Memory B cell (primary cell): ENCODE measurements around the gene ZMIZ1.

ENCODE experiments used
- ATAC-seq: fragments of 150-1000 bp; cut with Tn5 transposase; 2 replicates; pipeline ENCODE4 v1.10.0; 2021; ENCODE audit warnings: low read depth, mild to moderate bottlenecking, moderate library complexity
- DNase-seq, 2 donors: peaks; one replicate each; pipeline ENCODE4 v3.0.0; 2022; ENCODE audit warnings: low spot score in 2 of 2
- H3K27ac Mint-ChIP-seq: one replicate; pipeline ENCODE4 v1.8.0; 2022; ENCODE audit warnings: mild to moderate bottlenecking, moderate library complexity, mixed read lengths
- H3K27me3 Mint-ChIP-seq: one replicate; pipeline ENCODE4 v1.8.0; 2022; ENCODE audit warnings: mixed read lengths
- H3K36me3 Mint-ChIP-seq: one replicate; pipeline ENCODE4 v1.8.0; 2022; ENCODE audit warnings: mild to moderate bottlenecking, mixed read lengths
- H3K4me1 Mint-ChIP-seq: one replicate; pipeline ENCODE4 v1.8.0; 2022; ENCODE audit warnings: mixed read lengths
- H3K4me3 Mint-ChIP-seq: one replicate; pipeline ENCODE4 v1.8.0; 2022; ENCODE audit warnings: mild to moderate bottlenecking, moderate library complexity, mixed read lengths
- H3K9me3 Mint-ChIP-seq: one replicate; pipeline ENCODE4 v1.8.0; 2022; ENCODE audit warnings: mixed read lengths

The ZMIZ1 gene

DNA sequence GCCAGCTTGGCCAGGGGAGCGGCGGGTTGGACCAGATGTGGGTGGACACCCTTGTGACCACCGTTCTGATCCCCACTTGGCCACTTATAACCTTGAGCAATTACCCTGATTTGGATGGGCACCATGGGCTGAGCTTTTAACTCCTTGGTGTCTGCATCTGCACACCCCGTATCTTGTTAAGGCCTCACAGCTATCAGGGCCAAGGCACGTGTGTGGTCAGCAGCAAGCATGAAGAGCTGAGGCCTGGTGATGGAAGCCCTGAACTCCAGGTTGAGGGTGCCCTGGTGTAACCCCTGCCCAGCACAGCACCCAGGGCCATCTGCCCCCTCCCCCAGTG is 89.2 kb downstream of the ZMIZ1 start:
- DNase-seq (no peak), ATAC-seq (no peak)
- H3K36me3 Mint-ChIP-seq: no peaks in the 10 kb centered on the region
- no peak overlapping the region for H3K27ac Mint-ChIP-seq
- H3K4me1 Mint-ChIP-seq: no peaks in the 10 kb centered on the region
- no peak overlapping the region for H3K4me3 Mint-ChIP-seq
- peaks cover 5% of the 10 kb centered on the region for H3K27me3 Mint-ChIP-seq
- H3K9me3 Mint-ChIP-seq: no peaks in the 10 kb centered on the region

DNA sequence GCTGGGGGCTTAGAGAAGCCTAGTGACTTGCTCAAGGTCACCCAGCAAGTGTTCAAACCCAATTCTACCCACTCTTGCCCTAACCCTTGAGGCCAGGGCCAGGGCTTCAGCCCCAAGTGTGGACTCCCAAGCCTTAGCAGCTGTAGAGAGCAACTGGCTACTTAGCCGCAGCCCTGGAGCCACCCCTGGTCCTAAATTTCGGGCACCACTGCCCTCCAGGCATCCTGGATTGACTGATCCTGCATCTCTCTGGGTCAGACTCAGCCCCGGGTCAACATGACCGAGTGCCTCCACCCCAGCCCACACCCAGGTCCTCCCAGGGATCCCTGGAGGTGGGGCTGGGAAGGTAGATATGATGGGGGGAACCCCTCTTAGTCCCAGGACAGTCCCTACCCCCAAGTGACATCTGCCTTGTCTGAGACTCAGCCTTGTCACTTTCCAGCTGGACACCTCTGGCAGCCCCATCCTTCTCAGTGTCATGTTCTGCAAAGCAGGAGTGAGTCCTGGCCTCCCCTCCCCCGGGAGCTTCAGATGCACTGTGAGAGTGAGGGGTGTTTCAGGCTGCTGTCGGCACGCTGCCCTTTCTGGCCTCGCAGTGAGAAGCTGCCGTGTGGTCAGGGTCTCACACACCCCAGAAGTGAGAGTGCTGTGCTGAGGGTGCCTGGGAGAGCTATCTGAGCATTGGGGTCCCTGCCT is 89.8 kb downstream of the ZMIZ1 start:
- H3K4me1 Mint-ChIP-seq: no peaks in the 10 kb centered on the region
- H3K36me3 Mint-ChIP-seq: no peaks in the 10 kb centered on the region
- no peak overlapping the region for H3K4me3 Mint-ChIP-seq
- peaks cover 5% of the 10 kb centered on the region for H3K27me3 Mint-ChIP-seq
- no peak overlapping the region for H3K27ac Mint-ChIP-seq
- DNase-seq: no peak
- ATAC-seq: no peak
- H3K9me3 Mint-ChIP-seq: no peaks in the 10 kb centered on the region

DNA sequence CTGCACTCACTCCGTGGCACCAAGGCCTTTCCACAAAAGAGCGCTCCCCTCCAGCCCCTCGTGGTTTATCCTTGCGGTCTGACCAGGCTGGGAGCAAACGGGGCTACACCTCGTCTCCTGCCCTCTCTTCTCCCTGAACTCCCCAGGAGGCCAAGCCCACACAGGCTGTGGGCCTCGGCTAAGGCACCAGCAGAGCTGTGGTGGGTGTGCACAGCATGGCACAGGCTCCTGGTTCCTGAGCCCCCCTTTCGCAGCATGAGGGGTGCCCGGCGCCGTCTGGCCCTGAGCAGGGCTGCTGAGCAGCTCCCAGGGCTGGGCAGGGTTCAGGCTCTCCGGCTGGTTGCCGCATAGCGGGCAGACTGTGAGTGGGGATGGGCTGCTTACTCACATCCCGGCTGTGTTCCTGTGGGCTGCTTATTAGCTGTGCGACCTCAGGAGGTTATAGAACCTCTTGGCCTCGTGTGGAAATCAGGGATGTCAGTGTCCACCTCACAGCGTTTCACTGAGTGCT is 90.4 kb downstream of the ZMIZ1 start:
- Mint-ChIP-seq H3K36me3 (no peaks in the 10 kb centered on the region), H3K9me3 (no peaks in the 10 kb centered on the region), H3K4me3 (no peak overlapping the region), H3K27ac (no peak overlapping the region), H3K4me1 (peaks cover 2% of the 10 kb centered on the region), H3K27me3 (peaks cover 5% of the 10 kb centered on the region)
- ATAC-seq (no peak), DNase-seq (no peak)

DNA sequence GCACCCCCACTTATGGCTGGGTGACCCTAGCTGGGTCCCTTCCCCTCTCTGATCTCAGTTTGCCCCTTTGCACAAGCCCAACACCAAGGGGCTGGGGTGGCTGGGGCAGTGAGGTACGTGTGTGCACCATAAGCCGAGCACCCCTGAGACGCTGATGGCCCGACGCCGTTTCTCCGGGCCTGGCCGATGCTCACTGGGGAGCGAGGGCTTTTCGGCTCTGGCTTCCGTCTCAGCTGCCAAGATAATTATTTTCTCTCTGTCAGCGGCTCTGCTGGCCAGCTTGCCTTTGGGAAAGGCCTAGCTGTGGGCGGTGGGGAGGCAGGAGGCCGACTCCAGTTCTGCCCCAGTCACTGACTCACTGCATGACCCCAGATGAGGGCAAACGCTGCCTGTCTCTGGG is 91.0 kb downstream of the ZMIZ1 start:
- Mint-ChIP-seq H3K27me3 (peaks cover 5% of the 10 kb centered on the region), H3K27ac (no peak overlapping the region), H3K9me3 (no peaks in the 10 kb centered on the region), H3K4me3 (no peak overlapping the region), H3K4me1 (peaks cover 4% of the 10 kb centered on the region), H3K36me3 (no peaks in the 10 kb centered on the region)
- ATAC-seq (no peak), DNase-seq (no peak)

DNA sequence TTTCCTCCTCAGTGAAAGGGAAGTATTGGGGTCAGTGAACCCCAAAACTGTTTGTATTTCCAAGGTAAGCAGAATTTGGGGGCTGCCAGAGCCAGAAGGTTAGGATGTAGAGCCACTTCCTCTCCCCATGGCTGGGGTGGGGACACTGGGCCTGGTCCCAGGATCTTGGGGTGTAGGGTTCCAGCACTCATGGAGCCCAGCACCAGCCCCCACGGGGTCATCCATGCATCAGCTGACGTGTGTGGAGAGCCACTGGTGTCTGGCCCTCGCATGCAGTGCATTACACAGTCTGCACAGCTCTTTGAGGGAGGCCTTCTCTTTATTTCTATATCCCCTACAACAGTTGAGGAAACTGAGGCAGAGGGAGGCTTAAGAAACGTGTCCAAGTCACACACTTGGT is 91.4 kb downstream of the ZMIZ1 start:
- Mint-ChIP-seq H3K27ac (no peak overlapping the region), H3K27me3 (peaks cover 5% of the 10 kb centered on the region), H3K36me3 (no peaks in the 10 kb centered on the region), H3K9me3 (no peaks in the 10 kb centered on the region), H3K4me3 (no peak overlapping the region), H3K4me1 (peaks cover 4% of the 10 kb centered on the region)
- no peak for DNase-seq
- ATAC-seq: no peak

DNA sequence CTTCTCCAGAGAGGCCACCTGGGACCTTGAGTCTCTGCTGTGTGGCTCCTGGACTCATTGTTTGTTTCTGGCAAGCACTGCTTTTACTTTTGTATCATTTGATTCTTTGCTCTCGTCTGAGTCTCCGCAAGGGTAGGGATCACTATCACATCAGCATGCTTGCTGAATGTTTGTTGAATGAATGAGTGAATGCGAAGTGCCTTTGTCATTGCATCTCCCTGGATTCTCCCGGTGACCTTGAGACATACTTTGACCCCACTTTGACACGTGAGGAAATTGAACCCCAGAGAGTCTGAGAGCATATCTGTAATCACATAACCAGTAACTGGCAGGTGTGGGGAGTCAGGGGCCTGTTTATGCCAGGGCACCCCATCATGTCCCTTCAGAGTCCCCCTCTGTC is 92.8 kb downstream of the ZMIZ1 start:
- H3K27ac Mint-ChIP-seq: no peak overlapping the region
- ATAC-seq (no peak), DNase-seq (no peak)
- no peaks in the 10 kb centered on the region for H3K36me3 Mint-ChIP-seq
- H3K27me3 Mint-ChIP-seq: peaks cover 8% of the 10 kb centered on the region
- no peaks in the 10 kb centered on the region for H3K9me3 Mint-ChIP-seq
- no peak overlapping the region for H3K4me3 Mint-ChIP-seq
- H3K4me1 Mint-ChIP-seq: peaks cover 6% of the 10 kb centered on the region

DNA sequence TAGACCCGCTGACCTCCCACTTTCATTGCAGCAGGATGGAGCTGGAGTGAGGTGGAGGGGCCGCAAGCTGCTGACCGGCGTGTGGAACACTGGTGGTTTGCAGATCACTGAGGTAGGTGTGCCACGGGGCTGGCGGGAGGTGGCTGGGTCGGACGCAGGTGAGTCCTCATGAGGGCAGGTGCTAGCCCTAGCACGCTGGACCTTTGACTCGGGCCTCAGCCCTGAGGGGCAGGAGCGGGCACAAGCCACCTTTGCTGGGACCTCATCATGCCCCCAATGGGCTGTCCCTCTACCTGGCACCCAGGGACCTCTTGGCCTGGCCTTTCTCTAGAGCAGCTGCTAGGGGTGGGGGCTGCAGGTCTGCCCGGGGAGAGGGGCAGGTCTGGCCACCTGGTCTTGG is 93.3 kb downstream of the ZMIZ1 start:
- Mint-ChIP-seq H3K4me3 (no peak overlapping the region), H3K36me3 (no peaks in the 10 kb centered on the region), H3K4me1 (peaks cover 6% of the 10 kb centered on the region), H3K9me3 (no peaks in the 10 kb centered on the region), H3K27ac (no peak overlapping the region), H3K27me3 (peaks cover 8% of the 10 kb centered on the region)
- DNase-seq (no peak), ATAC-seq (no peak)

DNA sequence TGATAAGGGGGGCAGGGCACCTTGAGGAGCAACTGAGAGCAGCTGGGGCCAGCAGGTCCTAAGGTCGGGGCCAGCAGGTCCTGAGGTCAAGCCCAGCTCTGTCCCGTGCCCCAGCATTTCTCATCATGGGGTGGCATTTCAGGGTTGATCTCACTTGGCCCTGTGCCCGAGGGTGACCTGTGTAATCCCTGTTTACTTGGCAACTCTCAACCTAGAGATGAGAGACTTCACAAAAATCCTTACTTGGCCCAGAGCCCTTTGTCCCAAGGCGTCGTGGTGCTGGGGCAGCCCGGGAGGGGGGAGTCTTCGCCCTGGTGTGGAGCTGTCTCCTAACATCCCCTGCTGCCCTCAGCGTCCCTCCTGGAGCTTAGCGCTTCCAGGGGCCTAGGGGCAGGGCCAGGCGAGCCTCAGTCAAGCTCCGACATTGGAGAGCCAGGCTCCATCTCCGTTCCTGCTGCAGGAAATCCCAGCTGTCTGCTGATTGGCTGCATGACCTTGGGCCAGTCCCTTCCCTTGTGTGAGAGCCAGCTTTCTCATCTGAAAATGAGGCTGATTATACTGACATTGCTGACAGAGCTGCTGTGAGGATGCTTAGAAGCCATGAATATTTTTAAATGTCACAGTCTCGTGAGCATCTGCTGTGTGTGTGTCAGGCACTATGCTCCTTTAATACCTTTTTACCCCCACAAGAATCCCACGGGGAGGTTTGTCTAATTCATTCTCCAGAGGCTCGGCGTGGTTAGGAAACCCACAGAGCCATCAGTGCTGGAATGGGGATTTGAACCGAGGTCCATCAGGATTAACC is 94.3 kb downstream of the ZMIZ1 start:
- peaks cover 8% of the 10 kb centered on the region for H3K27me3 Mint-ChIP-seq
- ATAC-seq (no peak), DNase-seq (no peak)
- peaks cover 6% of the 10 kb centered on the region for H3K4me1 Mint-ChIP-seq
- H3K9me3 Mint-ChIP-seq: no peaks in the 10 kb centered on the region
- H3K27ac Mint-ChIP-seq: no peak overlapping the region
- no peaks in the 10 kb centered on the region for H3K36me3 Mint-ChIP-seq
- H3K4me3 Mint-ChIP-seq: no peak overlapping the region

DNA sequence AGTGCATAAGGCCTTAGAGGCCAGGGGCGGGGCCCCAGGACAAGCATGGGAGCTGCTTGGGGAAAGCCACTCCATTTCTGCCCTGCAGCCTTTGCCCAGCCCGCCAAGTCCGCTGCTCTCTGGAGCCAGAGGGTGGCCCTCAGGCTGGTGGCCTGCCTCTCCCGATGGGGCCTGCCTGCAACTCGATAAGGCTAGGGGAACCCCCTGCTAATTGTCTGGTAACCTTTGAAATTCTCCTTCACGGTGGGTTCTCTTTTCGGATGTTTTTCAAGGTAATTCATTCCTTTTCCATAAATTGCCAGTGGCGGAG is 94.9 kb downstream of the ZMIZ1 start:
- H3K4me3 Mint-ChIP-seq: no peak overlapping the region
- H3K27me3 Mint-ChIP-seq: peaks cover 8% of the 10 kb centered on the region
- H3K9me3 Mint-ChIP-seq: no peaks in the 10 kb centered on the region
- peaks cover 6% of the 10 kb centered on the region for H3K4me1 Mint-ChIP-seq
- H3K27ac Mint-ChIP-seq: no peak overlapping the region
- DNase-seq (no peak), ATAC-seq (no peak)
- H3K36me3 Mint-ChIP-seq: no peaks in the 10 kb centered on the region

DNA sequence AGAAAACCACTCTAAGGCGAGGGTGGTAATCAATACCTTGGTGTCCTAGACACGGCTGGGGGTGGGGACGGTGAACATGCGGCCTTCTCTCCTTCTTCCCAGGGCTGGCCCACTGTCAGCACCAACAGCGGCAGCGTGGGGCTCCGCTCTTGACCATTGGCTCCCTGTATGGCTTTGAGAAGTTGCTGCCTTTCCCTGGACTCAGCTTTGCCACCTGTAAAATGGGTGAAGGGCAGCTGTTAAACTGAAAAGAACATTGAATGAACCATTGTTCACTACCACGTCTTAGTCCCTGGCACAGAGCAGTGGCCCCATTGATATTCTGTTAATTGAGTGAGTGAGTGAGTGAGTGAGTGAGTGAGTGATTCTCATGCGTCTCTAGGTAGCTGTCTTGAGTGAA is 95.3 kb downstream of the ZMIZ1 start:
- no peak for DNase-seq
- Mint-ChIP-seq H3K4me3 (no peak overlapping the region), H3K4me1 (peaks cover 6% of the 10 kb centered on the region), H3K27me3 (peaks cover 8% of the 10 kb centered on the region), H3K27ac (no peak overlapping the region), H3K9me3 (no peaks in the 10 kb centered on the region), H3K36me3 (no peaks in the 10 kb centered on the region)
- ATAC-seq: no peak

DNA sequence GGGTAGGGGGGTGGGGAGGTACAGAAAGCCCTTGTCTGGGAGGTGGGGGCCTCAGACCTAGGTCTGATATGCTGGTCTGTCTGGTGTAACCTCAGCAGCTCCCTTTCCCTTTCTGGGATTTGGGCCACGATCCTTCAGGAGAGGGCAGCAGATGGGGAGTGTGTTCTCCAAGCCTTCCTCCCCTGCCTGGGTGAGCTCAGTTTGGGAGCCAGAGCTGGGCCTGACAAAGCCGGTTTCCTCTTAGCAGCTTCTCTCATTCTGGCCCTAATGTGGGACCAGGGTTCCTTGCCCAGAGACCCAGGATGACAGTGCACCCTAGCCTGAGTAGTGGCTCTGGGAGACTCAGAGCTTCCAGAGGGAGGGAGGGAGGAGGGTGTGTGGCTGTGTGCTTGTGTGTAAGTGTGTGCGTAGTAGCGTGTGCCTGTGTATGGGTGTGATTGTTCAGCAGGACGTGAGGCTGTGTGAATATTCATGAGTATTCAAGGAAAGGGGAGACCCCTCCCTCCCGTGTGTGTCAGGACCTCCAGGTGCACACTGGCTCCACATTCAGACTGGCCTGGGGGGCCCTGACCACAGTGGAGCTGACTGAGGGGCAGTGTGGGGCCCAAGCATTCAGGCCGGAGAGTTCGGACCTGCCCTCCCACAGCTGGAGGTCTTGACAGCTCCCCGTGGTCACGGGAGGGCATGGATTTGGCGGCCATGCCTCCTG is 96.5 kb downstream of the ZMIZ1 start:
- no peak overlapping the region for H3K27ac Mint-ChIP-seq
- ATAC-seq (no peak), DNase-seq (no peak)
- H3K27me3 Mint-ChIP-seq: peaks cover 8% of the 10 kb centered on the region
- H3K4me1 Mint-ChIP-seq: peaks cover 6% of the 10 kb centered on the region
- no peak overlapping the region for H3K4me3 Mint-ChIP-seq
- no peaks in the 10 kb centered on the region for H3K36me3 Mint-ChIP-seq
- no peaks in the 10 kb centered on the region for H3K9me3 Mint-ChIP-seq

DNA sequence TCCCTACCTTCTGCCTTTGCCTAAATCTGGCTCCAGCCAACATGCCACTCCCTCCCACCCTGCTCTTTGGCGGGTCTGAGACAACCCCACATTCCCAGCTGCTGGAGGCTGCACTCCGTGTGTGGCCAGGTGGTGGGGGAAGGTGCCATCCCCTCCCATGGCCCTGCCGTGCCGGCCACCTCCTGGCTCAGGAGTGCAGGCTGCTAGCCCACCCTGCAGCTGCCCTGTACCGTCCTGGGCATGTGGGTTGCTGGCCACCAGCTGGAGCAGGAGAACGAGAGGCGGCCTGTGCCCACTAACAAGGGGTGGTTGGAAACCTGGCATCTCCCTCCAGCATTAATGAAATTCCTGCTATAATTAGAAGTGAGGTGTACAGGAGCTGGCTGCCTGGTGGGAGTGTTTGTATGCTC is 97.6 kb downstream of the ZMIZ1 start:
- ATAC-seq: no peak
- no peak for DNase-seq
- Mint-ChIP-seq H3K4me3 (no peak overlapping the region), H3K36me3 (no peaks in the 10 kb centered on the region), H3K4me1 (peaks cover 6% of the 10 kb centered on the region), H3K27me3 (peaks cover 5% of the 10 kb centered on the region), H3K9me3 (no peaks in the 10 kb centered on the region), H3K27ac (no peak overlapping the region)

DNA sequence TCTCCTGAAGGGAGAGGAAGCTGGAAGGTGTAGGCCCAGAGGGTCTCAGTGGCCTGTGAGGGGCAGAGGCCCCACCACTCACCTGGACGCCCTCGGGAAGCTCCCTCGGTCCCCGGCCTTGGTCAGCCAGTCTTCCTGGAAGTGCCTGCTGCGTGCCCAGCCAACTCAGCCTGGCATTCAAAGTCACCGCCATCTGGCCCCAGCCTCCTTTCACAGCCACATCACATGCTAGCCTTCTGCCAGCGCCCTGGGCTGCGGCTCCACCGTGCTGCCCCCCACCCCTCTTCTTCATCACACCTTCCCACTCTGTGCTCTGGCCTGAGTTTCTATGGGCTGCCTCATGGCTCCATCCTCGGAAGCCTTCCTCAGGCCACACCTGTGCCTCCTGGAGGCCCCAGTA is 98.0 kb downstream of the ZMIZ1 start:
- DNase-seq: no peak
- no peaks in the 10 kb centered on the region for H3K36me3 Mint-ChIP-seq
- peaks cover 3% of the 10 kb centered on the region for H3K27me3 Mint-ChIP-seq
- no peaks in the 10 kb centered on the region for H3K9me3 Mint-ChIP-seq
- no peak overlapping the region for H3K27ac Mint-ChIP-seq
- H3K4me3 Mint-ChIP-seq: no peak overlapping the region
- peaks cover 6% of the 10 kb centered on the region for H3K4me1 Mint-ChIP-seq
- ATAC-seq: no peak

DNA sequence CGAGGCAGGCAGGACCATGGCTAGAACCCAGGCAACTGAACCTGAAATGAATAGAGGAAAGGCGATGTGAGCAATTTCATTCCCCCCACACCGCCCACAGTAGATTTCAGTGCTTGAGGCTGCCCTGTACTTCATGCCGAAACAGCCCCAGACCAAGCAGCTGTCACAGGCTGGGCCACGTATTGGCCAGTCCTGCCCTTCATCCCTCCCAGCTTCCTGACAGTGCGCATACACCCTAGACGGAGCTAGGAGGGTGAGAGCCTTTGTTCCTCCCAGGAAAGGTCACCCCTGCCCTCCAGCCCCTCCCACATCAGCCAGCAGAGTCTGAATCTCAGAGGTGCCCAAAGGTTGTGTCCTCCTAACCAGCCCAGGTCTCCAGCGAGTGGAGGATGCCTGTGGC is 98.8 kb downstream of the ZMIZ1 start:
- Mint-ChIP-seq H3K9me3 (no peaks in the 10 kb centered on the region), H3K27ac (no peak overlapping the region), H3K4me1 (peaks cover 6% of the 10 kb centered on the region), H3K36me3 (no peaks in the 10 kb centered on the region), H3K27me3 (peaks cover 3% of the 10 kb centered on the region), H3K4me3 (no peak overlapping the region)
- DNase-seq (no peak), ATAC-seq (no peak)
